GM12873 (cell line): ENCODE results near the gene PTGER1.

ENCODE experiments used
- TF ChIP-seq, protein P1 (sequence below): IDR thresholded peaks from 2 replicates; pipeline ENCODE4 v1.5.1; 2012; ENCODE audit warnings: low read depth, mild to moderate bottlenecking, moderate library complexity, low read length, control low read depth; ENCODE audit not compliant: insufficient read depth; ENCODE audit errors: missing control alignments

Gene PTGER1

DNA sequence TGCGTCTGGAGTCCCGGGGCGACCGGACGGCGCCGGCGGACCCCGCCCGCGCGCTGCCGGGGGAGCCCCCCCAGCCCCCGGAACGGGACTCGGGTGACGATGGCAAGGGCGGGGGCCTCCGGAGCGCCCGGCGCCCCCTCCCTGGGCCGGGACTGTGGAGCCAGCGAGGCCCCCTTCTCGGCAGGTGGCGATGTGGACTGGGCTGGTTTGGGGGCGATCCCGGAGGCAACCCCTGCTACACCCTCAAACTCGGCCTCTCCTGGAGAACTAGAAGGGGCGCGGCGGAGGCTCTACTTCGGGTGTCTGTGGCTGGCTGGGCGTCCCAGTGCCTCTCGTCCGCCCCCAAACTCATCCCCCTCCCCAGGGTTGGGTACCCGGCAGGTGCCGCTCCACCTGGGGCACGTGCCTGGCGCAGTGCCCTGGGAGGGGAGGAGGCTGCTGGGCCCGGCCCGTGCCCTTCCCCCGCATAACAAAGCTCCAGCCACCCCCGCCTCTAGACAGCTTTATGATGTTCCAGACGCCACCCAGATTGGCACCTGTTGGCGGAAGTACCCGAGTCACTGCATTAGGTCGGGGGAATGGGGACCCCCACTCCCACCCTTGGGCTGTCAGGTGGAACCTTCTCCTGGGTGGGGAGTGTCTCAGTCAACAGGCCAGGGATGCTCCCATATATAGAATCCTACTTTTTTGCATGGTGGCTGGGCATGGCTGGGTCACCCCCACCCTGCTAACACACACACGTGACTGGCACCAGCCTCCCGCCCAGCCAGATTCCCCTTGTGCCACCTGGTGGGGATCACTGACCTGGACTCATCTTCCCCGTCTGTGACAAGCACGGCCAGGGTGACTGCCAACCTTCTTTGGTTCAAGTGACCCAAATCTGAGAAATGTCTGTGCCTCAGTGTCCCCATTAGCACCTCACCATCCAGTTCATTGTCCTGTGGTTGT is 41.3 kb downstream of the PTGER1 start:
- TF ChIP-seq, protein P1, sequence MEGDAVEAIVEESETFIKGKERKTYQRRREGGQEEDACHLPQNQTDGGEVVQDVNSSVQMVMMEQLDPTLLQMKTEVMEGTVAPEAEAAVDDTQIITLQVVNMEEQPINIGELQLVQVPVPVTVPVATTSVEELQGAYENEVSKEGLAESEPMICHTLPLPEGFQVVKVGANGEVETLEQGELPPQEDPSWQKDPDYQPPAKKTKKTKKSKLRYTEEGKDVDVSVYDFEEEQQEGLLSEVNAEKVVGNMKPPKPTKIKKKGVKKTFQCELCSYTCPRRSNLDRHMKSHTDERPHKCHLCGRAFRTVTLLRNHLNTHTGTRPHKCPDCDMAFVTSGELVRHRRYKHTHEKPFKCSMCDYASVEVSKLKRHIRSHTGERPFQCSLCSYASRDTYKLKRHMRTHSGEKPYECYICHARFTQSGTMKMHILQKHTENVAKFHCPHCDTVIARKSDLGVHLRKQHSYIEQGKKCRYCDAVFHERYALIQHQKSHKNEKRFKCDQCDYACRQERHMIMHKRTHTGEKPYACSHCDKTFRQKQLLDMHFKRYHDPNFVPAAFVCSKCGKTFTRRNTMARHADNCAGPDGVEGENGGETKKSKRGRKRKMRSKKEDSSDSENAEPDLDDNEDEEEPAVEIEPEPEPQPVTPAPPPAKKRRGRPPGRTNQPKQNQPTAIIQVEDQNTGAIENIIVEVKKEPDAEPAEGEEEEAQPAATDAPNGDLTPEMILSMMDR = peak; percentile 9

DNA sequence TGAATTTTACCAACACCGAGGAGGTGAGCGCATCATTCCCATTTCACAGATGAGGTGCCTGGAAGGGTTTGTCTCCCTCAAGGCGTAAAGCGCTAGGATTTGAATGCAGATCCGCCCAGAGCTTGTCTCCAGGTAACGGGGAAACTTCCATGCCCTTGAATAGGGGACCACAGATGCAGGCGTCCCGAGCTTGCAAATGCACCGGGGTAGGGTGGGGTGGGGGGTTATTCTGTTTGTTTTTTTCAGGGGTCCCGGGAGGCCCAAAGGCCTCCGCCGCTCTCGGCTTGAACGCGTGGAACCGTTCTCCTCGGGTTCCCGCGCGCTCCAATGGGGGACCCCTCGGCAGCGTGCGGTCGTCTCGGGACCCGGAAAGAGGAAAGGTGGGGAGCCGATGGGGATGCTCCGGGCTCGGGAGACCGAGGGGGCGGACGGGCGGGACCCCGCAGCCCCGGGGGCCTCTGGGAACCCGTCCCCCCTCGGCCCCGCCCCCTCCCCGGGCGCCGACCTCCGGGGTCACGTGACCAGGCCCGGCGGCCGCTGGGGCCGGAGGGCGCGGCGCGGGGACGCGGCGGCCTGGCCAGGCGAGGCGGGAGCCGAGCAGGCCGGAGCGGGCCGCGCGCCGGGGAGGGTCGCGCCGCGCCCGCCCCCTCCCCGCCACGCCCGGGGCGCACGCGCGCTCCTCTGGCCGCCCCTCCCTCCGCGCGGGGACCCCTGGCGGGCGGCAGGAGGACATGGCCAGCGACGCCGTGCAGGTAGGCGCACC is 42.2 kb downstream of the PTGER1 start, which contains the start of gene PKN1:
PKN1 (plus strand) TSS at position 516 of the 763 bp plus-strand sequence; CDS start at position 732, 216 bp downstream.
- TF ChIP-seq, protein P1 = no peak

DNA sequence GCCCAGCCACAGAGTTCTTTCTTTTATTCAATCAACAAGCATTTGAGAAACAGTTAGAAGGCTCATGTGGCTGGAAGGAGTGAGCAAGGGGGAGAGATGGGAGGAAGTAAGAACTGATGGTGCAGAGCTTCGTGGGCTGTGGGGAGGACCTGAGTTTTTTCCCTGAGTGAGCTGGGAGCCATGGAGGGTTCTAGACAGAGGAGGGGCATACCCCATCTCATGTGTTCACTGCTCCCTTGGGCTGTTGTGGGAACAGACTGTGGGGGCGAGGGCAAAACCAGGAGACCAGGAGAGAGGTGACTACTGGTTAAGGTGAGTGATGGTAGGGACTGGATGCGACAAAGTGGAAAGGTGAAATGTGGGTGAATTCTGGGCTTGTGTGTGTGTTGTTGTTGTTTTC is 44.4 kb downstream of the PTGER1 start:
- TF ChIP-seq, protein P1 = no peak

DNA sequence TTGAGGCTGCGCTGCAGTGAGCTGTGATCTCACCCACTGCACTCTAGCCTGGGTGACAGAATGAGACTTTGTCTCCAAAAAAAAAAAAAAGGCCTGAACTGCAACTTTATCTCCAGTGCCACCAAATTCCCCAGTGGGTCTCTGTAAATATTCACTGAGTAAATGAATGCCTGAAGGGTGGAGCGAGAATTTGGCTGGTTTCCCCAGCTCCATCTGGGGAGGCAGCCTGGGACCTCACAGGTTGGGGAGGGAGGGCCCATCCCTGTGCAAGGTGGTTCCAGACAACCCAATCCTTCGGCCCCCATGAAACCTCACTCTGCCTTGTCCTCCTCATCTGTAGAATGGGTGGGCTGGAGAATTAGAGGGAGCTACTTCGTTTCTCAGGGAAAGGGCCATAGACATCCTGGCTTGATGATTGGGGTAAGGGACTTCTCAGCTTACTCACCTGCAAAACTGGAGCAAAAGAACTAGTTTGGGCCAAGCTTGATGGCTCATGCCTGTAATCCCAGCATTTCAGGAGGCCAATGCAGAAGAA is 46.2 kb downstream of the PTGER1 start:
- TF ChIP-seq, protein P1 = no peak

DNA sequence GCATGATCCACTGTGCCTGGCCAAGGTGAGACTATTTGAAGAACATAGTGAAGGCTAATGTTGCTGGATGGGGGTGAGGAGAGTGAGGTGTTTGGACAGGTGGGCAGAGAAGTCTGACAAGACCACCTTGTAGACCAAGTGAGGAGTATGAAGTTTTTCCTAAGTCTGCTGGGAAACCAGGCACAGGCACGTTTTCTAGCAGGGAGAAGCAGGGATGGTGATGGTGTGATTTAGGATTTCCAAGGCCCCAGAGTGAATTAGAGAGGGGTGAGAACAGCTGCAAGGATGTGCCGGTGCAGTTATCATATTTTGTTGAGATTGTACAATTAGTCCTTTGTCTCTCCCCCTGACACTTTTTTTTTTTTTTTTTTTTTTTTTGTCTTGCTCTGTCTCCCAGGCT is 47.7 kb downstream of the PTGER1 start:
- TF ChIP-seq, protein P1 = no peak

DNA sequence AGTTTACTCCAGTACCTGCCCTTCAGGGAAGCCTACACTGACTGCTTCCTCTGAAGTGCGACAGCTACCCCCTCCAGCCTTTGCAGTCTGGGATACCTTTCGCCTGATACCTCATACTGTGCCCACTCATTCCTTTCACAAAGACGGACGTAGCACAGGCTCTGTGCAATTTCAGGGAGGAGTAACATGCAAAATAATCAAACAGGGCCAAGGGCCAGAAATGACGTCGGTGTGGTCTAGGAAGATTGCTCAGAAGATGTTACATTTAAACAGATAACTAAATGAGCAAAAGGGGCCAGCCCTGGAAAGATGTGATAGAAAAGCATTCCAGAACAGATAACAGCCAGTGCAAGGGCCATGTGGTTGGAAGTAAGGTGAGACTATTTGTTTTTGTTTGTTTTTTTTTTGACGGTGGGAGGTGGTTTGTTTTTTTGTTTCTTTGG is 49.4 kb downstream of the PTGER1 start:
- TF ChIP-seq, protein P1 = no peak
